HG03469 (cell line): ENCODE measurements around the gene TENM4.

Experiments used
- ATAC-seq: cut with Tn5 transposase; IDR thresholded peaks from one replicate; pipeline ENCODE4 v1.9.1; 2021; ENCODE audit warnings: mild to moderate bottlenecking, moderate library complexity, moderate number of reproducible peaks; ENCODE audit not compliant: unreplicated experiment

TENM4 gene

DNA sequence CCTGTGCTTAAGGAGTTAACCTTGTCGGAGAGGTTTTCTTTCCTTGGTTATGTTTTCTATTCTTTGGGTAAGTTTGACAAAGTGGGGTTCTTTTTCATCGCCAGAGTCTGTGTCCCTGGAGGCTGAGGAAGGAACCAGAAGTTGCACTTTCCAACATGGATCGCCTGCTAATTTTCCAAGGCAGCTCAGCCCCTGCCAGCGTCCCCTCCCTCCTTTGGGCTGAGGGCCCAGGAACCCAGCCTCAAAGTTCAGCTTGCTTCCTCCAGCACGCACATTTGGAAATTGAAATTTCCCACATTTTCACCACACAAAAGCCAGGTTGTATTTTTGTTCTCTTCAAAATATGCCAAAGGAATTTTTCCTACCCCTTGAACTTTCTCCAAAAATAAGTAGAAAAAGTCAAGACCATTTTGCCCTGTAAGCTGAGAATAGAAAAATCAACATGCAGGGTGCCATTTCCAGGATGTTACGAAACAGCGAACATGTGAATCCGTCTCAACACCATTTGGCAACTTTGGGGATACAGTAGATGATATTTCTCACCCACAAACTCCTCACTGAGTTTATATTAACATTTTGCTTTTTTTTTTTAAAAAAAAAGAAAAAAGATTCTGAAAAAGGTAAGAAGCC is 343.5 kb downstream of the TENM4 start:
- no peak for ATAC-seq

DNA sequence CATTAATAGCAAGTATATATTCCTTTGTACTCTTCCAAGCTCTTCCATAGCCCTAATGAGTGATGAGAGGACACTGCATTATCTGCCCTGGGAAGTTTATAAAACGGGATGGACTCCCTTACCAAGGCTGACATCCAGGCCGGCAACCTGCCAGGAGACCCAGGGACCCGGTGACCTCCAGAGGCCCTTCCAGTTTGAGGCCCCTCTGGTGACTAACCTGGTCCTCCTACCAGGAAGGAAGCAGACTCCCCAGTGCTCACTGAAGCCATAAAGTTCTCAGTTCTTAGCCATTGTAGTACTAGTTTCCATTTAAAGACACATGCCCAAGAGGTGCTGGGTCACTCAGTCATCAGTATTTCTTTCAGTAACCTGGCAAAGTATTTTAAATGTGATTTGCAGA is 345.4 kb downstream of the TENM4 start:
- ATAC-seq, result no peak

DNA sequence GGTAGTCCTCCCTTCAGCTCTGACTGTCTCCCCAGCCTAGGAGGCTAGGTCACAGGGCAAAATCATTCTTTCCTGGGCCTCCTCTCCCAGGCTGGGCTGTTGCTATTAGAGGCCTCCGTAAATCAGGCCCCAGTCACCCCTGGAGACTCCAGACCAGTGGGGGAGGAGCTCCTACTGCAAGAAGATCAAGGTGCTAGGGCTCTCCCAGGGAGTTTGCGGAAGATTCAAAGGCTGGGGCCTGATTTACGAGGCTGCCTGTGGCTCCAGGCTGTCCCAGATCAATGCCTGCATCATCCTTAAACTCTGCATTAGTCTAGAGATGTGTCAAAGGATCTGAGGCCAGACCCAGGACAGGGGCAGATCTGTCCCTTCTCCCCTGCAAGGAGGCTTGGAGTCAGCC is 346.2 kb downstream of the TENM4 start:
- ATAC-seq, result no peak

DNA sequence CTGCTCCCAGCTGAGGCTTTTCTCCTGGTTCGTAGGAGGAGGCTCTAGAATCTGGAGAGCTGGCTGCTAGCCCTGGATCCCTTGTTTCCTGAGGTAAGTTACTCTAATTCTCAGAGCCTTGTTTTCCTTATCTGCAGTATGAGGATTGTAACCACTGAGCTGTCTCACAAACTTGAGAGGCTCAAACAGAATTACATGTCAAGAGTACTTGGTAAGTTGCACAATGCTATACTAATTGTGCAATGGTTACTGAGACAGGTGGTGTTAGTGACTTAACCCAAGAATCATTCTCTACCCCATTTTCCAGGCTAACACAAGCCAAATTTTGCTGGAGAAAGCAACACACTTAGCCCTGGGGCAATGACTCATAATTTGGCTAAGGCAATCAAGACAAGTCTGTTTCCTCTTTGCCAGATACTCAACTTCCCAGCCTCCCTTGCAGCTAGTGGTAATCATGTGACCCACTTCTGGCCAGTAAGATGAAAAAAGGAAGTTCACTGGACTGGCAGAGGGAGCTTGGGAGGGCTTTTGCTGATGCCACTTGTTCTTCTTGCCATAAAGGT is 348.0 kb downstream of the TENM4 start:
- ATAC-seq, result no peak

DNA sequence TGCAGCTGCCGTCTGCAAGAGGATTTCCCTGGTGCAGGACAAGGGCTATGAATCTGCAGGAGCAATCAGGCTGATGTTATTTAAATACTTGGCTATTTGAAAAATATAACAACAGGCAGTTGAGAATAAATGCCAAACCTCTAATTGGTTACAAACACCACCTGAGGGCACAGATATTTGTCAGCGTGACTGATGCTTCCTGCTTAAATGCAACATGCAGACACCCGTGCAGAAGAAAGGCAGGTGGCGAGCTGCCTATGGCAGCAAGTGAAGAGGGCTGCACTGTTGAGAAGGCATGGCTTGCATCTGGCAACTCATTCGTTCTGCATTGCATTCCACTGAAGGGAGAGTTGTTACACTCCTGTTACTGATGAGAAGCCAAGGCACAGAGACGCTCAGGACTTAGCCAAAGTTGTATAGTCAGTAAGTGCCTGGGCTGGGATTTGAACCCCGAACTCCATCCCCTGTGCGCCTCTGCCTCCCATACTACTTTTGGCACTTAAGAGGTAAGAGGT is 350.6 kb downstream of the TENM4 start:
- no peak for ATAC-seq

DNA sequence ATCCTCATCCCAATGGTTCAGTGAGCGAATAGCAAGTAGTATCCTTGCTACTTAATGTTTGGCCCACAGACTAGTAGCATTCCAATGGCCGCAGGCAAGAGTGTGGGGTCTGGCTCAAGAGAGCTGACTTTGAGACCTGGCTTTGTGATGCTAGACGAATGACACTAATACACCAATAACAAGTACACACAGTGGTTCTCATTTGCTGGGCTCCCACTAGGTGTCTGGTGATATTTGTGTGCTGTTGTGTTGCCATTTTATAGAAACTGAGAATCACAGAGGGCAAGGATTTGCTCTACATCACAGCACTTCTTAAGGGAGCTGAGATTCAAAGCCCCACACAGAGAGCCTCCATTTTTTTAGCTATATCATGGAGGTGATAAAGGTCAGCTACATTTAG is 351.2 kb downstream of the TENM4 start:
- ATAC-seq, result no peak

DNA sequence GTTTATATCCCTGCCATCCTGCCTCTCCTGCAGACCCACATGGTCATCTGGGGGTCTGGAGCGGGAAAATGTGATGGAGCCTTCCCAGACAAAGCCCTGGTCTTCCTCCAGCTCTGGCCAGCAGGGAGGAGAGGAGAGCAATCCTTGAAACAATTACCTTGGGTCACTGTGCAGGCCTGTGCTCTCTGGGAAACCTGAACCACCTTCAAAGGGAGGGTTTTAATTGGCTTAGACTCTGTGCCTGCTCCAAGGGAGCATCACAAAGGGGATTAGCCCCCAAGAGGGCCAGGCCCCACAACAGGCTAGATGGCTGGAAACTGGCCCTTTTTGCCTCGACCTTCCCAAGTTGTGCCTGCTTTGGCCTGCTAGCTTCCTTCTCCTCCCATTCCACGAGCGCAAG is 351.9 kb downstream of the TENM4 start:
- ATAC-seq, result no peak

DNA sequence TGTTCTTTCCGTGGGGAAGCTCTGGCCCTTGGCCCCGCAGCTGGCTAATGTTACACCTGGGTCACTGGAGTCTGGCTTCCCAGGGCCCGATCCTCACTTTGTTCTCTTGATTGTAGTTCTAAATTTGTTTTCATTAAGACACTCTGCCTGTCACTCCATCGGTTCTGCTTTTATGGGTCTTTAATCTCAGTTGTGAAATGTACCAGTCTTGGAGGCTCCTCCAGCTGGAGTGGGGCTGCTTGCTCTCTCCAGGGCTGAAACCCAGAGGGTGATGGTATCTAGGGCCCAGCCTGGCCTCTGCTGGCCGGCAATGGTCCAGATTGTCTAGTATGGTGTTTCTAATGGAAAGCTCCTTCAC is 352.9 kb downstream of the TENM4 start:
- ATAC-seq, result no peak

DNA sequence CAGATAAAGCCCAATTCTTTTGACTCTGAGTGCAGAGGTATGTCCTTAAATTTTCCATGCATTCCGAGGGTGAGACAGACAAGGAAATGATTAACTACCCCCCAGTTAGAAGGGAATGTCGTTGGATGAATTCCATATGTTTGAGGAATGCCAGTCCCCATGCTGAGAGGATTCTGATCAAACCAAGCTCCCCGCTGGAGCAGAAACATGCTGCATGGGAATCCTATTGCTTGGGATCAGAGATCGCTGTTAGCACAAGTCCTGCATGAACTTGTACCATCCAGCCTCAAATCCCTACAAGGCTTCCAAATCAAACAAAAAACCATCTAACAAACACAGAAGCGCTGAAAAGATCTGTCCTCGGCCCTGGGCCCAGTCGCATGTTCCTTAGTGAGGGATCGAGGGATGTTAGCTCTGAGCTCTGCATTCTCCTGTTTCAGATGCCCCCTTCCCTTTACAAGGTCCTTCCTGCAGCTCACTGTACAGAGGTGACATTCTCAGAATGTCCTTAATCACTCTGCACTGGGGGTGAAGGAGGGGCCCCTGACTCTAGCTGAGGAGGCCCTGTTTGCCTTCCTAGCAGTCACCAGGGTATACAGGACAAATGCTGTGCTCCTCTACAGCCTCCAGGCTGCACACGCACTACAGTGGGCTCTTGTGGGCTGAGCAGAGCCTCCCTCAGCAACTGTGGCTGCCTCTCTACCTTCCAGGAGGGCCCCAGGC is 353.4 kb downstream of the TENM4 start:
- ATAC-seq, result no peak

DNA sequence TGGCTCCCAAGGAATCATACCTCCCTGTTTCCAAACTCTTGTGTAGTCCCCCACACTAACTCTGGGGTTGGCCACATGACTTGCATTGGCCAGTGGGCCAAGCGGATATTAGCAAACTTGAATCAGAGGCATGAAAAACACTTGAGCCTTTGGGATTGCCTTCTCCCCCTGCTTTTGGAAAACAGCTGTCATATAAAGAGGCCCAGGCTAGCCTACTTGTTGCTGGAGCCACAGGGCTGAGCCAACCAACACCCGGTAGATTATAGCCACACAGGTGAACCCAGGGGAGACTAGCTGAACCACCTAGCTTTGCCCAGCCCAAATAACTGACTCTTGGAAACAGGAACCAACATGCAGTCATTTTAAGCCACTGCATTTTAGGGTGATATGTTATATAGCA is 354.8 kb downstream of the TENM4 start:
- ATAC-seq, result no peak

DNA sequence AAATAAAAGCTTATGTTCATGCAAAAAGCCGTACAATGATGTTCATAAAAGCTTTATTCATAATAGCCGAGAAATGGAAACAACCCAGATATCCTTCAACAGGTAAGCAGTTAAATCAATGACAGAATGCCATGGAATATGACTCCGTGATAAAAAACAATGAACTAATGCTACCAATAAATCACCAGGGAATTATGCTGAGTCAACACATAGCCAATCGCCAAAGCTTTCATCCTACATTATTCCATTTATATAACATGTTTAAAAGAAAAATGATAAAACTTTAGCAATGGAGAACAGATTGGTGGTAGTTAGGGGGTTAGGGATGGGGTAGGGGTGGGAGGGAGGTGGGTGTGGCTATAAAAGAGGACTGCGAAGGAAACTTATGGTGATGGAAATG is 356.4 kb downstream of the TENM4 start:
- no peak for ATAC-seq

DNA sequence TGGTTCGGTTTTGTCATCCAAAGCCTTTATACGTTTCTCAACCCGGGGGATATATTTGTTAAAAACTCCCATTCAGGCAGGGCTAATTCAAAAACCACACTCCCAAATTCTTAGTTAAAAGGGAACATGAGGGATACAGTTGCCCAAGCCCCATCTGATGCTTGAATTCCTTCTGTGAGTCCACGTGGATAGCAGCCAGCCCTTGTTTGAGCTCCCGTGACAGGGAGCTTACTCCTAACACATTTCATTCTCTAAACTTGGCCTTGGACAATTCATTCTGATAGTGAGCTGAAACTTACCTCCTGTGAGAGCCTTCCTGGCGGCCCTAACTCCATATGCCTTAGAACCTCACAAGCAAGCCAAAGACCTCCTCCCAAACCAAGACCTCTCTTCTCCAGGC is 357.5 kb downstream of the TENM4 start:
- ATAC-seq, result no peak

DNA sequence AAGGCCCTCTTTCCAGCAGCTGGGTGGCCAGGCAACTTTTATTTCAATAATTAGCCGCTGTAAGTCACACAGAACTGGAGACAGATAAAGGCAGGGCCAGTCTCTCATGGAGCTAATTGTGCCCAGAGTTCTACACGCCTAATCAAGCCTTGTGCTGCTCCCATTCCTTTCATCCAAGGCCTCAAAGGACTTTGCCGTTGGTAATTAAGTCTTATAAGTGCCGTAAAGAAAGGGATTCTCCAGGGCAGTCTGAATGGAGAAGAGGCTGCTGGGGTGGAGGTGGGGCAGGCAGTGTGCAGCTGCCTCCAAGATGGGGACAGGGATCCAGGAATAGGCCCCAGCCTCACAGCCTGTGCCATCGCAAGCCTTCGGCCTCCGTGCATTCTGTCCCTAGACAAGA is 357.9 kb downstream of the TENM4 start:
- ATAC-seq, result no peak

DNA sequence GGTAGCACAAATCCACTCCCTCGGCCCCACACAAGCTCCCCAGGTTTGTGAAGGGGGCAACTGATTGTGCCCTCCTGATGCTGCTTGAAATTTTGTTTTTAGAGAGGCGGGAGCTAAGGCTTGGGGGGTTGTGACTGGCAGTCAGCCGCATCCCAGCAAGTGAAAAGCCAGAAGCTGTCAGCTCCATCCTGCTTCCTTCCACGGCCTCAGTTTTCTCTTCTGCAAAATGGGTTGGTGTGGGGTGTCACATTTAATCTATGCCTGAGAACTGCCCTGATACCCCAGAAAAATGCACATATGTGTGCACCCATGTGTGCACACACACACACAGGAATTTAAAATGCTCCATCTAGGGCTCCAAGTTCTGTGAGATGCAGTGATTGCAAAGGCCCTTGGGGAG is 358.6 kb downstream of the TENM4 start:
- ATAC-seq, result no peak

DNA sequence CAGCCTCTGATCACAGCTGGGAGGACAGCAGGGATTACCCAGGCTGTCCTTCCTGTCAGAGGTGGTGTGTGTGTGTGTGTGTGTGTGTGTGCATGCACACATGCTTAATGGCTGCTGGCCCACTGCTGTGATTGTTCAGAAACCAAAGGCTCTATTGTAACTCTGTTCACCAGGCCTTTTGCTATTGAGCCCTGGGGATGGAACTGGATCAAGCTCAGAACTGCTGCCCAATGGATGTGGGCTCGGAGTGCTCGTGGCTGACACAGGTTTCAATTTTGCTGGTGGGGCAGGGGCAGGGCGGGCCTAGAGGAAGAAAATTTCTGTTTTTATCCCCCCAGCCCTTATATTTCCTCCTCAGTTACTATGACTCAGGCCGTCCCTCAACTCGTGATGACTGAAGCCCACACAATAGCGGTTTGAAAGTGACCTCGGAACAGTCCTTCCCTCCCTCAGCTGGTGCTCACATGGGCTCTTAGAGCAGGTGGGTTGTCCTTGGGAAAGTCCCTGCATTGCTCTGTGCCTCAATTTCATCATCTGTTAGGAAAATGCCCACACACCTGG is 359.3 kb downstream of the TENM4 start:
- no peak for ATAC-seq

DNA sequence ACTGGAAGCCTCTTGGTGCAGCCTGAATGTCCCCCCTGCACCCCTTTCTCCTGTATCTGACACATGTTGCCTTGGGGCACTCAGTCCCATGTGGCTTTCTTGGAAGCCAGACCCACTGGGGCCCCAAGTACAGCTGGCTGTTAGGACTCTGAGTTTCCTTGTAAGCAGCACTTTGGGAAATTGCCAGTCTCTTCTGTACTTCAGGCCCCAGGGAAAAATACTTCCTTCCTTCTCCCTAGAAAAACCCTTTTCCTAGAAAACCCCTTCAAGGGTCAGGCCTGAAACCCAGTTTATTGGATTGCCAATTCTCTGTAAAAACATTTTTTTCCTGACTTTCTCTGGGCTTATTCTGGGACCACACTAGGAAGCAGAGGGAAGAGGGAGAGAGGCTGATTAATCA is 360.3 kb downstream of the TENM4 start:
- ATAC-seq, result no peak

DNA sequence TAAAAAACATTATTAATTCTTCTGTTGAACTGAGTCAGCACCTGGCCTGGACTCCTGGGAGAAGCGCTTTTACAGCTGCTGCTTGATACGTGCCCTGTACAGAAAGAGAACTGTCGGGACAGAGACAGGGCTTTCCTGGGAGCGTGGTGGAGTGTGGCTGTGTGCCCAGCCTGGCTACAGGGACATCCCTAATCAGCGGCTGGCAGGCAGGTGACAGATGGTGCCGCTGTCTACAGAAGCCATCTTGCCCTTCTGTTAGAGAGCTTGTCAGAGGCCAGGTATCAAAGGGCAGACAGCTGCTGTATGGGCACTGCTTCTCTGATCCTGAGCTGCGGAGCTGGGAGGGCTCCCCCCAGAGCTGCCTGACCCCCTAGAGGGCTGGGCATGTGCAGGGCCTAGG is 361.8 kb downstream of the TENM4 start:
- ATAC-seq, result no peak

DNA sequence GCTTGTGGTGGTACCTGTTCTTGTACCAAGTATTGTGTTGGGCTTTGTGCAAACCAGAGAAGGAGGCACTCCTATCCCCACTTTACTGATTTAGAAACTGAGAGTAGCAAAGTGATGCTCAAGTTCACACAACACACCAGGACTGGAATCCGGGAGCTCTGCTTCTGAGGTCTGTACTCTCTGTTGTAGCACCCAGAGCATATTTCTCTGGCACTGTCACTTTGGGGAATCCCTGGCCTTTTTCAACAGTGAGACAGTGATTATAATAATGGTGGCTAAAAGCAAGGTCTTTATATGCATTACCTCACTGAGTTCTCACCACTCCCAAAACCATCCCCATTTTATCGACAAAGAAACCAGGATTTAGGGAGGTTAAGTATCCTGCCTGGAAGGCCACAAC is 362.4 kb downstream of the TENM4 start:
- no peak for ATAC-seq

DNA sequence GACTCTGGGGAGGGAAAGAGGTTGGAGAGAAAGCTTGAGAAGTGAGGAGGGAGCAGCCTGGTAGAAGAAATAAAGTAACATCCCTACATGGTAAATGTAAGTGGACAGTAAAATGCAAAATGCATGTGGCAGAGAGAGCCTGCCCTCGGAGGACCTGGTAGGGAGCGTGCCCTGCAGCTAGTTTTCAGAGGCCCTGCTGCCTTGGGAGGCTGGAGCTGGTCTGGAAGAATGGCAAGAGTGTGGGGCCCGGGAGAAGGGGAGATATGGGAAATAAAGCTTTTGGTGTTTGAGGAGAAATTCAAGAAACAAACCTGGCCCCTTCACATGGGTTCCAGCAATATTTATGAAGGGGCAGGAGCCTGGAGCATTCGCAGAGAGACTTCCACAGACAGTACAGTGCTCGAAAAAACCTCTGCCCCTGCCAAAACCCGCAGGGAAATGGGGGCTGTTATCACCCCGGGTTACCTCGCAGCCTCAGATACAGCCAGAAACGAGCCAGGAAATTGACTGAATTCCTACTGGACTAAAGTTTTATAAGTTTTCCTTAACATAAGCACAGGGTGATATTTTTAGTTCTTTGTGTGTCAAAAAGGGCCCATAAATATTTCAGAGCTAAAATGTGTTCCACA is 363.0 kb downstream of the TENM4 start:
- no peak for ATAC-seq

DNA sequence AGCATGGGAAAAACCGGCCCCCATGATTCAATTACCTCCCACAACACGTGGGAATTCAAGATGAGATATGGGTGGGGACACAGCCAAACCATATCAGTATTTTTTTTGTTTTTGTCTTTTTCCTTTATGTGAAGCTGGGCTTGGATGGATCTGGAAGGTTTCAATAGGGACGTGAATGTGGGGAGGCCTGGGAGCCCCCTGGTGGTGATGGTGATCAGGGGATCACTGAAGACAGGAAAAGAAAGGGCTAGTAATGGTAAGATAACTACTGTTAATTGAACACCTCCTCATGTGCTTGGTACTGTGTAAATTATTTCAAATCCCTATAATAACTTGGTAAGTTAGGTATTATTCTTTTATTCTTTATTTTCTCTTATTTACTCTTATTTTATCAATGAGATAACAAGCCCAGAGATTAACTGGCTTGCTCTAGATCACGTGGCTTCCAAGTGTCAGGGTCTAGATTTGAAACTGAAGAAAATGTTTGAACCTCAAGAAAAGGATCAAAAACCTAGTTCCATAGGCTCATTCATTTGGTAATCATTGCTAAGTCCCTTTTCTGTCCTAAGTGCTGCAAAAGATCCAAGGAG is 364.2 kb downstream of the TENM4 start:
- ATAC-seq, result no peak

DNA sequence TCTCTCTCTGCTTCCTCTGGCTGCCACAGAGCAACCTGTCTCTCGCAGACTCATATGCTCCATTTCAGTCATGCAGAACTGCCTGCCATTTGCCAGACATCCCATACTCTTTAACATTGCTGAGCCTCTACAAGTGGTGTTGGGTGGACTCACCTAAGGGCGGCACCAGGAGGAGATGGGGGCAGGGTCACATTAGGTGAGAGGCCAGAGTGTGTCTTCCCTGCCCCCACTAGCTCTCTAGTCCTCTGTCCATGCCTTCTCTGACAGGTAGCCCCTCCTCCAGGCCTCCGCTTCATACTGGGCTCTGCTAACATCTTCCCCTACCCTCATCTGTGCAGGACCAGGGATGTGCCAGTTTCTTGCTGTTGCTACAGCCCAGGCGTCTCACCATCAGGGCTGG is 366.3 kb downstream of the TENM4 start:
- ATAC-seq, result no peak
